ENCODE results near the gene IMPDH1. TPM values are rescaled to one million over a fixed set of nuclear protein-coding genes. Genes with fewer than 3 reads are reported as not detected.

IMPDH1 gene
- total RNA-seq, 2 experiments from 2014 or later: 26.5 to 27.0 TPM

DNA sequence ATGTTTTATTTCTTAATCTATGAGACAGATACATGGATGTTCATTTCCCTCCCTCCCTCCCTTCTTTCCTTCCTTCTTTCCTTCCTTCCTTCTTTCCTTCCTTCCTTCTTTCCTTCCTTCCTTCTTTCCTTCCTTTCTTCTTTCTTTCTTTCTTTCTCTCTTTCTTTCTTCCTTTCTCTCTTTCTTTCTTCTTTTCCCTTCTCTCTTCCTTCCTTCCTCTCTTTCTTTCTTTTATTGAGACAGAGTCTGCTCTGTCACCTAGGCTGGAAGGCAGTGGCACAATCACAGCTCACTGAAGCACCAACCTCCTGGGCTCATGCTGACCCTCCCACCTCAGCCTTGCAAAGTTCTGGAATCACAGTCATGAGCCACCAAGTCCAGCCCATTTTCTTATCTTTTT is 42.8 kb downstream of the IMPDH1 start:
- Mint-ChIP-seq H3K27ac (no peak overlapping the region), H3K4me1 (ENCODE audit: low read depth) (peaks cover 8% of the 10 kb centered on the region), H3K36me3 (ENCODE audit: low read depth) (no peaks in the 10 kb centered on the region), H3K4me3 (no peak overlapping the region), H3K9me3 (no peaks in the 10 kb centered on the region), H3K27me3 (peaks cover 54% of the 10 kb centered on the region)
- ChIA-PET POLR2A (no interaction called here), CTCF (no interaction called here)
- no peak overlapping the region for H3K27ac ChIP-seq (ENCODE audit: low read depth in 1 of 2, low read length in 2 of 2)
- no peak for DNase-seq
- no peak for ATAC-seq (ENCODE audit: poor library complexity)
- H3K27me3 ChIP-seq (ENCODE audit: control insufficient read depth in 1 of 2, insufficient read depth in 2 of 2, low read length in 2 of 2): peaks cover 14 to 26% of the 10 kb centered on the region in 2 experiments
- no peaks in the 10 kb centered on the region for H3K36me3 ChIP-seq (ENCODE audit: insufficient read depth, low read length)
- no peak overlapping the region for H3K4me3 ChIP-seq (ENCODE audit: low read length)
- peaks cover 6% of the 10 kb centered on the region for H3K4me1 ChIP-seq (ENCODE audit: insufficient read depth, low read length)
- H3K9me3 ChIP-seq (ENCODE audit: control insufficient read depth in 1 of 2, insufficient read depth in 1 of 2, low read length in 2 of 2): no peaks in the 10 kb centered on the region
- intact Hi-C loops (cut with DNase I, micrococcal nuclease): no loop called here
- TF ChIP-seq, protein P1, sequence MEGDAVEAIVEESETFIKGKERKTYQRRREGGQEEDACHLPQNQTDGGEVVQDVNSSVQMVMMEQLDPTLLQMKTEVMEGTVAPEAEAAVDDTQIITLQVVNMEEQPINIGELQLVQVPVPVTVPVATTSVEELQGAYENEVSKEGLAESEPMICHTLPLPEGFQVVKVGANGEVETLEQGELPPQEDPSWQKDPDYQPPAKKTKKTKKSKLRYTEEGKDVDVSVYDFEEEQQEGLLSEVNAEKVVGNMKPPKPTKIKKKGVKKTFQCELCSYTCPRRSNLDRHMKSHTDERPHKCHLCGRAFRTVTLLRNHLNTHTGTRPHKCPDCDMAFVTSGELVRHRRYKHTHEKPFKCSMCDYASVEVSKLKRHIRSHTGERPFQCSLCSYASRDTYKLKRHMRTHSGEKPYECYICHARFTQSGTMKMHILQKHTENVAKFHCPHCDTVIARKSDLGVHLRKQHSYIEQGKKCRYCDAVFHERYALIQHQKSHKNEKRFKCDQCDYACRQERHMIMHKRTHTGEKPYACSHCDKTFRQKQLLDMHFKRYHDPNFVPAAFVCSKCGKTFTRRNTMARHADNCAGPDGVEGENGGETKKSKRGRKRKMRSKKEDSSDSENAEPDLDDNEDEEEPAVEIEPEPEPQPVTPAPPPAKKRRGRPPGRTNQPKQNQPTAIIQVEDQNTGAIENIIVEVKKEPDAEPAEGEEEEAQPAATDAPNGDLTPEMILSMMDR (IDR thresholded peaks at IDR 0.05): no peak

GRCh38 chr7:128366300-128366699 is 43.5 kb downstream of the IMPDH1 start:
- CTCF ChIA-PET: no interaction called here
- Mint-ChIP-seq H3K4me1 (ENCODE audit: low read depth) (peaks cover 12% of the 10 kb centered on the region), H3K4me3 (no peak overlapping the region), H3K27me3 (peaks cover 57% of the 10 kb centered on the region), H3K9me3 (no peaks in the 10 kb centered on the region), H3K27ac (no peak overlapping the region), H3K36me3 (ENCODE audit: low read depth) (no peaks in the 10 kb centered on the region)
- intact Hi-C loops (cut with DNase I, micrococcal nuclease): no loop called here
- Histone ChIP-seq H3K27ac (ENCODE audit: low read depth in 1 of 2, low read length in 2 of 2) (no peak overlapping the region), H3K9me3 (ENCODE audit: control insufficient read depth in 1 of 2, insufficient read depth in 1 of 2, low read length in 2 of 2) (no peaks in the 10 kb centered on the region), H3K4me1 (ENCODE audit: insufficient read depth, low read length) (peaks cover 8% of the 10 kb centered on the region), H3K4me3 (ENCODE audit: low read length) (no peak overlapping the region), H3K36me3 (ENCODE audit: insufficient read depth, low read length) (no peaks in the 10 kb centered on the region), H3K27me3 (ENCODE audit: control insufficient read depth in 1 of 2, insufficient read depth in 2 of 2, low read length in 2 of 2) (peaks cover 14 to 26% of the 10 kb centered on the region in 2 experiments)
- ATAC-seq (ENCODE audit: poor library complexity) (no peak), DNase-seq (no peak)
- POLR2A ChIA-PET: no interaction called here
- TF ChIP-seq, protein P1 (IDR thresholded peaks at IDR 0.05): no peak

DNA sequence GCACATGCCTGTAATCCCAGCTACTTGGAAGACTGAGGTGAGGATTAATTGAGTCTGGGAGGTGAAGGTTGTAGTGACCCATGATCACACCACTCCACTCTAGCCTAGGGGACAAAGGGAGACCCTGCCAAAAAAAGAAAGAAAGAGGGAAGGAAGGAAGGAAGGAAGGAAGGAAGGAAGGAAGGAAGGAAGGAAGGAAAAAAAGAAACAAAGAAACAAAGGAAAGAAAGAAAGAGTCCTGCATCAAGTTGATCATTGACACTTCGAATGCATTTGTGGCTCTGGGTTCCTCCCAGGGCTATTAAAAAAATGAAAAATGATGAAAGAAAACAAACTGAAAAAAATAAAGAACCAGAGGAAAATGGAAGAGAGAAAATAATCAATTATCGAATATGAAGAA is 44.4 kb downstream of the IMPDH1 start:
- Histone ChIP-seq H3K9me3 (ENCODE audit: control insufficient read depth in 1 of 2, insufficient read depth in 1 of 2, low read length in 2 of 2) (no peaks in the 10 kb centered on the region), H3K4me3 (ENCODE audit: low read length) (no peak overlapping the region), H3K36me3 (ENCODE audit: insufficient read depth, low read length) (no peaks in the 10 kb centered on the region), H3K27me3 (ENCODE audit: control insufficient read depth in 1 of 2, insufficient read depth in 2 of 2, low read length in 2 of 2) (peaks cover 15 to 26% of the 10 kb centered on the region in 2 experiments), H3K27ac (ENCODE audit: low read depth in 1 of 2, low read length in 2 of 2) (no peak overlapping the region), H3K4me1 (ENCODE audit: insufficient read depth, low read length) (peaks cover 16% of the 10 kb centered on the region)
- ATAC-seq (ENCODE audit: poor library complexity) (no peak), DNase-seq (no peak)
- H3K4me1 Mint-ChIP-seq (ENCODE audit: low read depth): peaks cover 17% of the 10 kb centered on the region
- POLR2A ChIA-PET: no interaction called here
- intact Hi-C loops (cut with DNase I, micrococcal nuclease): no loop called here
- TF ChIP-seq, protein P1 (IDR thresholded peaks at IDR 0.05): no peak
- peaks cover 62% of the 10 kb centered on the region for H3K27me3 Mint-ChIP-seq
- no peaks in the 10 kb centered on the region for H3K36me3 Mint-ChIP-seq (ENCODE audit: low read depth)
- H3K27ac Mint-ChIP-seq: no peak overlapping the region
- CTCF ChIA-PET: no interaction called here
- H3K9me3 Mint-ChIP-seq: no peaks in the 10 kb centered on the region
- no peak overlapping the region for H3K4me3 Mint-ChIP-seq
